ENCODE results near the gene CORO1C.

Gene CORO1C

GRCh38 chr12:108604208-108604941 lies 126.9 kb downstream of the CORO1C start:
- Histone ChIP-seq H3K27ac (ENCODE audit: low read length) (no peak overlapping the region), H3K27me3 (ENCODE audit: control insufficient read depth in 1 of 2, insufficient read depth in 2 of 2, low read length in 2 of 2) (no peaks in the 10 kb centered on the region), H3K9ac (ENCODE audit: low read length in 2 of 2) (no peak overlapping the region), H3K4me1 (ENCODE audit: control insufficient read depth, insufficient read depth, low read length) (peaks cover 2% of the 10 kb centered on the region), H3K4me3 (ENCODE audit: low read length in 2 of 2) (no peak overlapping the region), H3K36me3 (ENCODE audit: control insufficient read depth in 2 of 2, insufficient read depth in 2 of 2, low read length in 2 of 2) (no peaks in the 10 kb centered on the region), H3K9me3 (ENCODE audit: control insufficient read depth in 2 of 2, low read length in 2 of 2) (no peaks in the 10 kb centered on the region)

GRCh38 chr12:108603743-108604142 lies 127.6 kb downstream of the CORO1C start:
- no peak overlapping the region for H3K4me3 ChIP-seq (ENCODE audit: low read length in 2 of 2)
- H3K27me3 ChIP-seq (ENCODE audit: control insufficient read depth in 1 of 2, insufficient read depth in 2 of 2, low read length in 2 of 2) = no peaks in the 10 kb centered on the region
- no peaks in the 10 kb centered on the region for H3K36me3 ChIP-seq (ENCODE audit: control insufficient read depth in 2 of 2, insufficient read depth in 2 of 2, low read length in 2 of 2)
- H3K9me3 ChIP-seq (ENCODE audit: control insufficient read depth in 2 of 2, low read length in 2 of 2) = no peaks in the 10 kb centered on the region
- H3K9ac ChIP-seq (ENCODE audit: low read length in 2 of 2) = no peak overlapping the region
- no peak overlapping the region for H3K27ac ChIP-seq (ENCODE audit: low read length)
- no peaks in the 10 kb centered on the region for H3K4me1 ChIP-seq (ENCODE audit: control insufficient read depth, insufficient read depth, low read length)

- Histone ChIP-seq H3K36me3 (ENCODE audit: control insufficient read depth in 2 of 2, insufficient read depth in 2 of 2, low read length in 2 of 2) (no peaks in the 10 kb centered on the region), H3K9ac (ENCODE audit: low read length in 2 of 2) (no peak overlapping the region), H3K4me3 (ENCODE audit: low read length in 2 of 2) (no peak overlapping the region), H3K9me3 (ENCODE audit: control insufficient read depth in 2 of 2, low read length in 2 of 2) (no peaks in the 10 kb centered on the region), H3K27ac (ENCODE audit: low read length) (no peak overlapping the region), H3K27me3 (ENCODE audit: control insufficient read depth in 1 of 2, insufficient read depth in 2 of 2, low read length in 2 of 2) (no peaks in the 10 kb centered on the region), H3K4me1 (ENCODE audit: control insufficient read depth, insufficient read depth, low read length) (no peaks in the 10 kb centered on the region)
Observed at GRCh38 chr12:108602976-108603704, 128.2 kb downstream of the CORO1C start.

- no peak overlapping the region for H3K9ac ChIP-seq (ENCODE audit: low read length in 2 of 2)
- no peaks in the 10 kb centered on the region for H3K4me1 ChIP-seq (ENCODE audit: control insufficient read depth, insufficient read depth, low read length)
- no peaks in the 10 kb centered on the region for H3K9me3 ChIP-seq (ENCODE audit: control insufficient read depth in 2 of 2, low read length in 2 of 2)
- H3K4me3 ChIP-seq (ENCODE audit: low read length in 2 of 2) = no peak overlapping the region
- no peaks in the 10 kb centered on the region for H3K36me3 ChIP-seq (ENCODE audit: control insufficient read depth in 2 of 2, insufficient read depth in 2 of 2, low read length in 2 of 2)
- H3K27me3 ChIP-seq (ENCODE audit: control insufficient read depth in 1 of 2, insufficient read depth in 2 of 2, low read length in 2 of 2) = no peaks in the 10 kb centered on the region
- no peak overlapping the region for H3K27ac ChIP-seq (ENCODE audit: low read length)
Observed at GRCh38 chr12:108602209-108602705, 129.1 kb downstream of the CORO1C start.

GRCh38 chr12:108600702-108601007 lies 130.7 kb downstream of the CORO1C start:
- peaks cover 0 to 9% of the 10 kb centered on the region in 2 donors for H3K27me3 ChIP-seq (ENCODE audit: control insufficient read depth in 1 of 2, insufficient read depth in 2 of 2, low read length in 2 of 2)
- H3K9ac ChIP-seq (ENCODE audit: low read length in 2 of 2) = no peak overlapping the region
- H3K27ac ChIP-seq (ENCODE audit: low read length) = no peak overlapping the region
- H3K4me3 ChIP-seq (ENCODE audit: low read length in 2 of 2) = no peak overlapping the region
- H3K4me1 ChIP-seq (ENCODE audit: control insufficient read depth, insufficient read depth, low read length) = peaks cover 3% of the 10 kb centered on the region
- no peaks in the 10 kb centered on the region for H3K9me3 ChIP-seq (ENCODE audit: control insufficient read depth in 2 of 2, low read length in 2 of 2)
- no peaks in the 10 kb centered on the region for H3K36me3 ChIP-seq (ENCODE audit: control insufficient read depth in 2 of 2, insufficient read depth in 2 of 2, low read length in 2 of 2)

GRCh38 chr12:108599948-108600701 lies 131.2 kb downstream of the CORO1C start:
- Histone ChIP-seq H3K4me1 (ENCODE audit: control insufficient read depth, insufficient read depth, low read length) (peaks cover 3% of the 10 kb centered on the region), H3K9ac (ENCODE audit: low read length in 2 of 2) (no peak overlapping the region), H3K27me3 (ENCODE audit: control insufficient read depth in 1 of 2, insufficient read depth in 2 of 2, low read length in 2 of 2) (peaks cover 0 to 9% of the 10 kb centered on the region in 2 donors), H3K4me3 (ENCODE audit: low read length in 2 of 2) (no peak overlapping the region), H3K36me3 (ENCODE audit: control insufficient read depth in 2 of 2, insufficient read depth in 2 of 2, low read length in 2 of 2) (no peaks in the 10 kb centered on the region), H3K9me3 (ENCODE audit: control insufficient read depth in 2 of 2, low read length in 2 of 2) (no peaks in the 10 kb centered on the region), H3K27ac (ENCODE audit: low read length) (no peak overlapping the region)

- Histone ChIP-seq H3K9ac (ENCODE audit: low read length in 2 of 2) (no peak overlapping the region), H3K4me1 (ENCODE audit: control insufficient read depth, insufficient read depth, low read length) (peaks cover 3% of the 10 kb centered on the region), H3K9me3 (ENCODE audit: control insufficient read depth in 2 of 2, low read length in 2 of 2) (no peaks in the 10 kb centered on the region), H3K4me3 (ENCODE audit: low read length in 2 of 2) (no peak overlapping the region), H3K27me3 (ENCODE audit: control insufficient read depth in 1 of 2, insufficient read depth in 2 of 2, low read length in 2 of 2) (peaks cover 0 to 9% of the 10 kb centered on the region in 2 donors), H3K27ac (ENCODE audit: low read length) (no peak overlapping the region), H3K36me3 (ENCODE audit: control insufficient read depth in 2 of 2, insufficient read depth in 2 of 2, low read length in 2 of 2) (no peaks in the 10 kb centered on the region)
Observed at GRCh38 chr12:108599541-108599940, 131.8 kb downstream of the CORO1C start.

- no peak overlapping the region for H3K9ac ChIP-seq (ENCODE audit: low read length in 2 of 2)
- H3K36me3 ChIP-seq (ENCODE audit: control insufficient read depth in 2 of 2, insufficient read depth in 2 of 2, low read length in 2 of 2) = no peaks in the 10 kb centered on the region
- peaks cover 0 to 9% of the 10 kb centered on the region in 2 donors for H3K27me3 ChIP-seq (ENCODE audit: control insufficient read depth in 1 of 2, insufficient read depth in 2 of 2, low read length in 2 of 2)
- H3K9me3 ChIP-seq (ENCODE audit: control insufficient read depth in 2 of 2, low read length in 2 of 2) = no peaks in the 10 kb centered on the region
- H3K4me3 ChIP-seq (ENCODE audit: low read length in 2 of 2) = no peak overlapping the region
- H3K4me1 ChIP-seq (ENCODE audit: control insufficient read depth, insufficient read depth, low read length) = peaks cover 3% of the 10 kb centered on the region
- H3K27ac ChIP-seq (ENCODE audit: low read length) = no peak overlapping the region
Observed at GRCh38 chr12:108598553-108599250, 132.6 kb downstream of the CORO1C start.

GRCh38 chr12:108597559-108598471 lies 133.5 kb downstream of the CORO1C start, which contains the start of gene TMEM119:
Gene TMEM119 (minus strand): TSS chr12:108598084. CDS start chr12:108592383, 5,701 bp downstream.
- Histone ChIP-seq H3K27ac (ENCODE audit: low read length) (no peak within 1 kb of the TSS), H3K9ac (ENCODE audit: low read length in 2 of 2) (no peak within 1 kb of the TSS), H3K4me3 (ENCODE audit: low read length in 2 of 2) (peak within 1 kb of the TSS; percentile 31 to 64), H3K27me3 (ENCODE audit: control insufficient read depth in 1 of 2, insufficient read depth in 2 of 2, low read length in 2 of 2) (peaks cover 0 to 9% of the 10 kb centered on the region in 2 donors), H3K4me1 (ENCODE audit: control insufficient read depth, insufficient read depth, low read length) (peaks cover 3% of the 10 kb centered on the region), H3K9me3 (ENCODE audit: control insufficient read depth in 2 of 2, low read length in 2 of 2) (no peaks in the 10 kb centered on the region), H3K36me3 (ENCODE audit: control insufficient read depth in 2 of 2, insufficient read depth in 2 of 2, low read length in 2 of 2) (no peaks in the 10 kb centered on the region)

Data from stomach smooth muscle (tissue), 2 donors.